GM12892 (cell line): ENCODE measurements around the gene BAIAP3.

Experiments
- DNase-seq: peaks from one replicate; pipeline ENCODE4 v3.0.0; 2011; ENCODE audit not compliant: insufficient read length
- FAIRE-seq: peaks from 2 replicates; lab custom pipeline; 2011; peaks lifted over from hg19 to GRCh38; lab: Jason Lieb, UNC
- POLR2A ChIP-seq: IDR thresholded peaks from 2 replicates; pipeline ENCODE4 v1.6.1; 2011; ENCODE audit warnings: low read depth, low read length, control low read depth
- POLR2AphosphoS5 ChIP-seq: IDR thresholded peaks from 2 replicates; pipeline ENCODE4 v1.6.1; 2011; ENCODE audit warnings: low read depth, low read length, control low read depth
- TAF1 ChIP-seq: IDR thresholded peaks from 2 replicates; pipeline ENCODE4 v1.6.1; 2011; ENCODE audit warnings: low read depth, mild to moderate bottlenecking, control low read depth, low read length, borderline replicate concordance

BAIAP3 gene

GRCh38 chr16:1356061-1356900 is 22.8 kb downstream of the BAIAP3 start:
- DNase-seq (no peak), FAIRE-seq (no peak)
- TF ChIP-seq POLR2A (no peak), TAF1 (no peak), POLR2AphosphoS5 (no peak)

- DNase-seq (no peak), FAIRE-seq (no peak)
- no peak for TF ChIP-seq POLR2A
These were observed 24.6 kb downstream of the BAIAP3 start for GRCh38 chr16:1357906-1358566.

GRCh38 chr16:1361685-1362360 is 28.4 kb downstream of the BAIAP3 start:
- TF ChIP-seq POLR2AphosphoS5 (no peak), TAF1 (no peak), POLR2A (no peak)
- DNase-seq (no peak), FAIRE-seq (no peak)

GRCh38 chr16:1362807-1363206 is 29.4 kb downstream of the BAIAP3 start:
- no peak for DNase-seq
- TF ChIP-seq POLR2A (no peak), TAF1 (no peak), POLR2AphosphoS5 (no peak)
- FAIRE-seq: no peak

GRCh38 chr16:1363501-1364041 is 30.1 kb downstream of the BAIAP3 start:
- no peak for TF ChIP-seq POLR2AphosphoS5
- no peak for TF ChIP-seq TAF1
- TF ChIP-seq POLR2A: no peak
- DNase-seq (peak; percentile 89), FAIRE-seq (peak; percentile 81)

GRCh38 chr16:1364510-1364909 is 31.1 kb downstream of the BAIAP3 start:
- TF ChIP-seq POLR2AphosphoS5: no peak
- no peak for TF ChIP-seq POLR2A
- no peak for TF ChIP-seq TAF1
- DNase-seq (no peak), FAIRE-seq (no peak)

- DNase-seq: no peak
- TF ChIP-seq TAF1 (no peak), POLR2A (no peak), POLR2AphosphoS5 (no peak)
- no peak for FAIRE-seq
These were observed 32.7 kb downstream of the BAIAP3 start for GRCh38 chr16:1366060-1366711.

GRCh38 chr16:1366712-1367299 is 33.4 kb downstream of the BAIAP3 start:
- FAIRE-seq: no peak
- no peak for TF ChIP-seq POLR2AphosphoS5
- TF ChIP-seq POLR2A: no peak
- no peak for TF ChIP-seq TAF1
- DNase-seq: no peak

- DNase-seq (no peak), FAIRE-seq (no peak)
- TF ChIP-seq POLR2A (no peak), POLR2AphosphoS5 (no peak), TAF1 (no peak)
These were observed 34.2 kb downstream of the BAIAP3 start for GRCh38 chr16:1367486-1368174.
